Endothelial cell of umbilical vein (primary cell): ENCODE results near the gene NACAD. TPM values are rescaled to one million over a fixed set of nuclear protein-coding genes. Genes with fewer than 3 reads are reported as not detected.

ENCODE experiments used
- BruUV-seq: library from RNA; stranded (reverse); fragments of 400-500 nt; replicated peaks from 2 replicates; lab custom pipeline; 2021; lab: Mats Ljungman, UMichigan
- CTCF ChIA-PET: fragments of 300-600, 350-600 bp; sonication (Branson Sonifier 250); formaldehyde crosslinking; loops from one replicate; lab custom pipeline; 2021; ENCODE audit warnings: antibody characterized with exemption, inconsistent platforms; lab: Charles Lee
- POLR2A ChIA-PET: fragments of 300-600, 350-600 bp; sonication (Branson Sonifier 250); formaldehyde crosslinking; loops from one replicate; lab custom pipeline; 2021; ENCODE audit warnings: antibody characterized with exemption, inconsistent platforms; lab: Charles Lee
- DNase-seq: peaks from one replicate; pipeline ENCODE4 v3.0.0-alpha.2; 2011; ENCODE audit warnings: low read depth, low spot score
- FAIRE-seq: peaks from 2 replicates; lab custom pipeline; 2011; peaks lifted over from hg19 to GRCh38; lab: Jason Lieb, UNC
- H2AFZ ChIP-seq: 2 replicates; pipeline ENCODE4 v1.6.0; 2012; ENCODE audit warnings: low read depth, low read length, control low read depth, inconsistent platforms
- H3K27ac ChIP-seq: 2 replicates; pipeline ENCODE4 v1.5.1; 2011; ENCODE audit warnings: low read depth, mild to moderate bottlenecking, control low read depth, low read length, moderate library complexity; ENCODE audit not compliant: insufficient read depth
- H3K27me3 ChIP-seq, 2 experiments: 2 replicates each; pipeline versions ENCODE4 v1.6.0 to v1.6.1; 2011; ENCODE audit warnings: low read length in 2 of 2, mixed read lengths in 1 of 2; ENCODE audit not compliant: control insufficient read depth in 2 of 2, insufficient read depth in 2 of 2
- H3K36me3 ChIP-seq, 2 experiments: 2 replicates in 1 of 2; 3 replicates in 1 of 2; pipeline ENCODE4 v1.5.1; 2011; ENCODE audit warnings: low read length in 2 of 2, mild to moderate bottlenecking in 1 of 2, moderate library complexity in 1 of 2; ENCODE audit not compliant: control insufficient read depth in 2 of 2, insufficient read depth in 2 of 2; ENCODE audit errors: extremely low read depth in 1 of 2
- H3K4me1 ChIP-seq: 3 replicates; pipeline ENCODE4 v1.5.1; 2011; ENCODE audit warnings: mild to moderate bottlenecking, low read length; ENCODE audit not compliant: control insufficient read depth, insufficient read depth; ENCODE audit errors: extremely low read depth
- H3K4me2 ChIP-seq: 2 replicates; pipeline ENCODE4 v1.6.1; 2011; ENCODE audit warnings: low read length, control low read depth, mixed read lengths; ENCODE audit not compliant: insufficient read depth
- H3K4me3 ChIP-seq, 3 experiments: fragments of 200-600 bp in 1 of 3; sonication (generic), shearing (Covaris generic) in 1 of 3; replicated peaks in 1 of 3; 2 replicates each; pipeline ENCODE4 v1.5.1; 2011 to 2016; ENCODE audit warnings: control low read depth in 3 of 3, low read length in 3 of 3, mild to moderate bottlenecking in 2 of 3, inconsistent platforms in 1 of 3, low read depth in 1 of 3, moderate library complexity in 1 of 3; ENCODE audit not compliant: insufficient read depth in 1 of 3
- H3K79me2 ChIP-seq: 2 replicates; pipeline ENCODE4 v1.6.0; 2012; ENCODE audit warnings: low read length, inconsistent platforms; ENCODE audit not compliant: control insufficient read depth, insufficient read depth
- H3K9ac ChIP-seq: replicated peaks from 2 replicates; pipeline ENCODE3; 2011; ENCODE audit warnings: low read length, control low read depth; ENCODE audit not compliant: insufficient read depth; ENCODE audit errors: extremely low read depth
- H3K9me1 ChIP-seq: replicated peaks from 3 replicates; pipeline ENCODE4 v1.6.0; 2011; ENCODE audit warnings: mild to moderate bottlenecking, low read length; ENCODE audit not compliant: control insufficient read depth, insufficient read depth; ENCODE audit errors: extremely low read depth
- H3K9me3 ChIP-seq: replicated peaks from 2 replicates; pipeline ENCODE4 v1.5.1; 2012; ENCODE audit warnings: low read length, inconsistent platforms; ENCODE audit not compliant: control insufficient read depth, insufficient read depth
- H4K20me1 ChIP-seq: replicated peaks from 2 replicates; pipeline ENCODE3; 2011; ENCODE audit warnings: mild to moderate bottlenecking, low read length; ENCODE audit not compliant: control insufficient read depth, insufficient read depth; ENCODE audit errors: extremely low read depth
- EZH2 ChIP-seq: IDR thresholded peaks from 2 replicates; pipeline ENCODE4 v1.6.1; 2012; ENCODE audit warnings: borderline replicate concordance, low read depth, mild to moderate bottlenecking, moderate library complexity, low read length, inconsistent platforms; ENCODE audit not compliant: severe bottlenecking
- FOS ChIP-seq: IDR thresholded peaks from 2 replicates; pipeline ENCODE4 v1.6.1; 2011; ENCODE audit warnings: mild to moderate bottlenecking, low read length, moderate library complexity, borderline replicate concordance; ENCODE audit not compliant: insufficient read depth
- GATA2 ChIP-seq: IDR thresholded peaks from 2 replicates; pipeline ENCODE4 v1.7.0; 2011; ENCODE audit warnings: low read depth, mild to moderate bottlenecking, moderate library complexity, mixed read lengths, low read length; ENCODE audit not compliant: insufficient read length, insufficient read depth
- JUN ChIP-seq: IDR thresholded peaks from 2 replicates; pipeline ENCODE4 v1.6.1; 2011; ENCODE audit warnings: borderline replicate concordance, low read depth; ENCODE audit not compliant: insufficient read length, insufficient read depth
- MYC ChIP-seq: IDR thresholded peaks from one replicate; pipeline ENCODE4 v1.6.1; 2011; ENCODE audit warnings: mild to moderate bottlenecking, low read depth, low read length
- POLR2A ChIP-seq: IDR thresholded peaks from 2 replicates; pipeline ENCODE4 v1.6.1; 2012; ENCODE audit warnings: low read depth, mild to moderate bottlenecking, control low read depth, low read length
- POLR2AphosphoS5 ChIP-seq: IDR thresholded peaks from 2 replicates; pipeline ENCODE4 v1.6.1; 2012; ENCODE audit warnings: low read depth, mild to moderate bottlenecking, control low read depth, low read length, moderate library complexity; ENCODE audit not compliant: insufficient read depth
- dilution Hi-C: fragments of 300-500 bp; cut with MboI; formaldehyde crosslinking; loops from one replicate; pipeline ENCODE4 v1.15.0; 2019; ENCODE audit warnings: low sequenced_read_pairs; ENCODE audit not compliant: extremely low pct_ligation_motif_present
- intact Hi-C: fragments of 100-400 bp; cut with micrococcal nuclease; formaldehyde crosslinking; loops from one replicate; pipeline ENCODE4 v1.10.0; 2022
- polyA plus RNA-seq, 4 experiments: library from polyadenylated mRNA; depleted of rRNA in 3 of 4; stranded (reverse) in 3 of 4; unstranded in 1 of 4; fragments of >200 nt; gene quantifications; 2 replicates each; pipeline versions ENCODE4 v1.2.1 to v1.2.3, GENCODE V29; 2011 to 2012; ENCODE audit warnings: missing spikeins in 1 of 4
- total RNA-seq: library from RNA; stranded (reverse); gene quantifications from 2 replicates; pipeline ENCODE4 v1.2.3, GENCODE V29; 2021
- TF ChIP-seq, protein P1 (sequence below), 2 donors: IDR thresholded peaks; 1 replicate in 1 of 2; 2 replicates in 1 of 2; pipeline ENCODE4 v1.5.1; 2011; ENCODE audit warnings: low read length in 2 of 2, mild to moderate bottlenecking in 2 of 2, moderate library complexity in 2 of 2, control low read depth in 1 of 2, inconsistent platforms in 1 of 2, low read depth in 1 of 2; ENCODE audit not compliant: insufficient read depth in 1 of 2; ENCODE audit errors: extremely low read depth in 1 of 2
- TF ChIP-seq, protein P2 (sequence below): IDR thresholded peaks from 2 replicates; pipeline ENCODE4 v1.6.1; 2011; ENCODE audit not compliant: insufficient read depth, insufficient read length

The NACAD gene
- total and polyA plus RNA-seq, 2 donors (not counting 3 experiments of a cell fraction or from before 2014, with no cell fraction given) = 1.4 to 6.6 TPM

DNA sequence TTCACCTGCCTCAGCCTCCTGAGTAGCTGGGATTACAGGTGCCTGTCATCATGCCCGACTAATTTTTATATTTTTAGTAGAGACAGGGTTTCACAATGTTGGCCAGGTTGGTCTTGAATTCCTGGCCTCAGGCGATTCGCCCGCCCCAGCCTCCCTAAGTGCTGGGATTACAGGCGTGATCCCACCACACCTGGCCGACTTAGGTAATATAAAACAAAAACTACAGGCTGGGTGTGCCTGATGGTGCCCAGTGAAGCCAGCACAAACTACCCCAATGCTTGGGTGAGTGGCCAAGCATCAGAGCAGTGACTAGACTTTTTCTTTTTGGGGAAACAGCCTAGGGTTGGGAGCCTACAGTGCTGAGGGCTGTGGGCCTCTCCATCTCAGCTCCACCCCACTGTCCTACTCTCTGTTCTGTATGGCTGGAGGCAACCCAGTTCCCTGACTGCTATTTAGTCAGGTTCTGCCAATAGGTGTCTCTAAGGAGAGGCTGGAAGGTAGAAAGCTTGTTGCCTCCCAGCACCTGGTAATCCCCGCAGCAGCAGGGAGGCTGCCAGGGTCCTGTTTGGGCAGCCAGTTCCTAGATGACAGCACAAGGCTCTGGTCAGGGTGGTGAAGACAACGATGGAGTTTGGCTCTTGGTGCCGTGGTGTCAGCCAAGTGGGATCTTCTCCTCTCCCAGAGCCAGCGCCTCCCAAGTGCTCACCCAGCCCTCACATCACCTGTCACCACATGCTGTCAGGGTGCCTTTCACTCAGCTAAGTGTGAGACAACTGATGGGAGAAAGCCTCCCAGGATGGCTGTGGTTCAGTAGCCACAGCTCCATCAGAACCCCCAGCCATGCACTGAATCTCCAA is 10.4 kb upstream of the NACAD start:
- CTCF ChIA-PET = interaction anchor here (0.5 kb wide), 1 partner anchor 62 kb away, joined by 3 read pairs; no protein-coding TSS in a partner anchor
- no peak overlapping the region for H3K4me2 ChIP-seq
- dilution Hi-C loops = no loop called here
- H3K36me3 ChIP-seq = peaks cover 4 to 45% of the 10 kb centered on the region in 2 experiments
- H3K9me1 ChIP-seq = no peaks in the 10 kb centered on the region
- H3K4me3 ChIP-seq = no peak overlapping the region
- no peaks in the 10 kb centered on the region for H4K20me1 ChIP-seq
- no peaks in the 10 kb centered on the region for H3K79me2 ChIP-seq
- BruUV-seq = no TSS peak
- no peak overlapping the region for H2AFZ ChIP-seq
- no peak overlapping the region for H3K9ac ChIP-seq
- H3K27me3 ChIP-seq = no peaks in the 10 kb centered on the region
- no peak overlapping the region for H3K27ac ChIP-seq
- DNase-seq (no peak), FAIRE-seq (no peak)
- POLR2A ChIA-PET = no interaction called here
- TF ChIP-seq POLR2AphosphoS5 (no peak), MYC (no peak), POLR2A (no peak)
- TF ChIP-seq, protein P1, sequence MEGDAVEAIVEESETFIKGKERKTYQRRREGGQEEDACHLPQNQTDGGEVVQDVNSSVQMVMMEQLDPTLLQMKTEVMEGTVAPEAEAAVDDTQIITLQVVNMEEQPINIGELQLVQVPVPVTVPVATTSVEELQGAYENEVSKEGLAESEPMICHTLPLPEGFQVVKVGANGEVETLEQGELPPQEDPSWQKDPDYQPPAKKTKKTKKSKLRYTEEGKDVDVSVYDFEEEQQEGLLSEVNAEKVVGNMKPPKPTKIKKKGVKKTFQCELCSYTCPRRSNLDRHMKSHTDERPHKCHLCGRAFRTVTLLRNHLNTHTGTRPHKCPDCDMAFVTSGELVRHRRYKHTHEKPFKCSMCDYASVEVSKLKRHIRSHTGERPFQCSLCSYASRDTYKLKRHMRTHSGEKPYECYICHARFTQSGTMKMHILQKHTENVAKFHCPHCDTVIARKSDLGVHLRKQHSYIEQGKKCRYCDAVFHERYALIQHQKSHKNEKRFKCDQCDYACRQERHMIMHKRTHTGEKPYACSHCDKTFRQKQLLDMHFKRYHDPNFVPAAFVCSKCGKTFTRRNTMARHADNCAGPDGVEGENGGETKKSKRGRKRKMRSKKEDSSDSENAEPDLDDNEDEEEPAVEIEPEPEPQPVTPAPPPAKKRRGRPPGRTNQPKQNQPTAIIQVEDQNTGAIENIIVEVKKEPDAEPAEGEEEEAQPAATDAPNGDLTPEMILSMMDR (IDR thresholded peaks at IDR 0.05; ENCODE audit: extremely low read depth in 1 of 2, insufficient read depth in 1 of 2, low read depth in 1 of 2, low read length in 2 of 2) = no peak
- no peaks in the 10 kb centered on the region for H3K9me3 ChIP-seq
- intact Hi-C loops = no loop called here
- no peaks in the 10 kb centered on the region for H3K4me1 ChIP-seq

DNA sequence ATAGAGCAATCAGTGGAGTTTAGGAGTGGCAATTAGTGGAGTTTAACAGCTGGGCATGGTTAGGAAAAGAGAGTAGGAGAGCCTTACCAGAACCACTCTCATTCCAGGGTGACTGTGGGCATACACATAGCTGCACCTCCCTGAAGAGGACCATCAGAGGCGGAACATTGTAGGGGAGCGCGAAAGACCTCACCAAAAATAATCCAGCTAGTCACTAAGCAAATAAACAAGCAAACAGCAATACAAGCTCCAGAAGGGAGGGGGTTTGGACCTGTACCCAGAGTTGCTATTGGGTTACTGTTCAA is 4.1 kb upstream of the NACAD start:
- Histone ChIP-seq H3K9ac (no peak overlapping the region), H3K36me3 (no peaks in the 10 kb centered on the region), H3K79me2 (no peaks in the 10 kb centered on the region), H3K4me3 (no peak overlapping the region), H3K9me3 (no peaks in the 10 kb centered on the region), H3K4me2 (no peak overlapping the region), H2AFZ (no peak overlapping the region), H4K20me1 (no peaks in the 10 kb centered on the region), H3K9me1 (no peaks in the 10 kb centered on the region), H3K27ac (no peak overlapping the region), H3K27me3 (peaks cover 3 to 11% of the 10 kb centered on the region in 2 experiments), H3K4me1 (no peaks in the 10 kb centered on the region)
- DNase-seq (no peak), FAIRE-seq (no peak)
- no TSS peak for BruUV-seq
- ChIA-PET POLR2A (interaction anchor here (0.5 kb wide), 1 partner anchor 60 kb away, joined by 4 read pairs; no protein-coding TSS in a partner anchor), CTCF (interaction anchor here (1.1 to 2.9 kb wide), 2 partner anchors 10 to 43 kb away, joined by 3 to 10 read pairs; no protein-coding TSS in a partner anchor)
- intact Hi-C loops = no loop called here
- dilution Hi-C loops = no loop called here
- TF ChIP-seq, protein P2, sequence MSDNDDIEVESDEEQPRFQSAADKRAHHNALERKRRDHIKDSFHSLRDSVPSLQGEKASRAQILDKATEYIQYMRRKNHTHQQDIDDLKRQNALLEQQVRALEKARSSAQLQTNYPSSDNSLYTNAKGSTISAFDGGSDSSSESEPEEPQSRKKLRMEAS = no peak
- no peak for TF ChIP-seq JUN
- TF ChIP-seq EZH2 = no peak
- no peak for TF ChIP-seq POLR2A
- no peak for TF ChIP-seq POLR2AphosphoS5
- TF ChIP-seq FOS = no peak
- TF ChIP-seq, protein P1 (IDR thresholded peaks at IDR 0.05; ENCODE audit: extremely low read depth in 1 of 2, insufficient read depth in 1 of 2, low read depth in 1 of 2, low read length in 2 of 2) = no peak
- TF ChIP-seq GATA2 = no peak
- no peak for TF ChIP-seq MYC
